Spleen (tissue), 11 donors: ENCODE measurements around the gene DOCK6. TPM values are rescaled to one million over a fixed set of nuclear protein-coding genes. Genes with fewer than 3 reads are reported as not detected.

Experiments used
- DNase-seq: peaks from one replicate; pipeline ENCODE4 v3.0.0-alpha.2; 2020
- H3K27ac ChIP-seq, 8 donors: fragments of 200-600 bp; sonication (generic) in 7 of 8; 1 replicate in 4 of 8; 2 replicates in 4 of 8; pipeline versions ENCODE4 v1.5.0 to v1.8.0; 2016 to 2021; ENCODE audit warnings: inconsistent platforms in 4 of 8, mild to moderate bottlenecking in 4 of 8, moderate library complexity in 1 of 8
- H3K27me3 ChIP-seq, 7 donors: fragments of 200-600 bp; sonication (generic) in 6 of 7; replicated peaks in 1 of 7; 1 replicate in 4 of 7; 2 replicates in 3 of 7; pipeline versions ENCODE4 v1.5.0 to v1.8.0; 2016 to 2021; ENCODE audit warnings: inconsistent platforms in 3 of 7, mild to moderate bottlenecking in 1 of 7
- H3K36me3 ChIP-seq, 6 donors: fragments of 200-600 bp; sonication (generic) in 5 of 6; 1 replicate in 4 of 6; 2 replicates in 2 of 6; pipeline versions ENCODE4 v1.5.0 to v1.8.0; 2016 to 2021; ENCODE audit warnings: inconsistent platforms in 2 of 6
- H3K4me1 ChIP-seq, 6 donors: fragments of 200-600 bp; sonication (generic) in 5 of 6; 1 replicate in 3 of 6; 2 replicates in 3 of 6; pipeline versions ENCODE4 v1.5.0 to v1.8.0; 2016 to 2021; ENCODE audit warnings: inconsistent platforms in 3 of 6
- H3K4me3 ChIP-seq, 8 donors: fragments of 200-600 bp; sonication (generic) in 7 of 8; 1 replicate in 4 of 8; 2 replicates in 4 of 8; pipeline versions ENCODE4 v1.5.0 to v1.8.0; 2016 to 2021; ENCODE audit warnings: inconsistent platforms in 4 of 8, mild to moderate bottlenecking in 4 of 8, moderate library complexity in 2 of 8
- H3K9me3 ChIP-seq, 8 donors: fragments of 200-600 bp; sonication (generic) in 7 of 8; 1 replicate in 4 of 8; 2 replicates in 4 of 8; pipeline versions ENCODE4 v1.5.0 to v1.8.0; 2016 to 2021; ENCODE audit warnings: inconsistent platforms in 4 of 8
- POLR2A ChIP-seq, 3 donors: fragments of 450-650 bp; IDR thresholded peaks; one replicate each; pipeline ENCODE4 v1.5.1; 2017; ENCODE audit warnings: antibody characterized with exemption in 3 of 3, mild to moderate bottlenecking in 1 of 3
- POLR2AphosphoS5 ChIP-seq, 3 donors: sonication (generic); formaldehyde crosslinking; IDR thresholded peaks; one replicate each; pipeline ENCODE4 v1.5.1; 2017; ENCODE audit warnings: antibody characterized with exemption in 3 of 3
- WGBS, 5 donors: extraction: QIAGEN DNeasy Blood & Tissue Kit in 3 of 5; methylation state at CpG; one replicate each; pipeline versions ENCODE4 v1.1.5 to v1.1.7; 2013 to 2018; 5-methylcytosine and 5-hydroxymethylcytosine counted together
- intact Hi-C: fragments of 100-400 bp; cut with DNase I; formaldehyde crosslinking; loops from one replicate; pipeline ENCODE4 v1.15.0; 2023; ENCODE audit warnings: low total_unique reads
- polyA plus RNA-seq, 3 donors: library from polyadenylated mRNA; stranded (reverse); fragments of 200-250 nt; gene quantifications; one replicate each; pipeline ENCODE4 v1.2.1, GENCODE V29; 2013
- total RNA-seq, 7 donors: library from RNA; depleted of rRNA in 3 of 7; stranded (reverse); fragments of >200 nt in 3 of 7; fragmentation: NEBNext Ultra II Directional in 4 of 7; extraction: Animal tissue kit (Norgen Biotek cat#: 25700) in 4 of 7; gene quantifications; one replicate each; pipeline versions ENCODE4 v1.1.0 to v1.2.1, GENCODE V29; 2016 to 2021
- TF ChIP-seq, protein P1 (sequence below), 11 experiments: fragments of 200-600 bp in 7 of 11; fragments of 450-650 bp in 4 of 11; sonication (generic) in 4 of 11; IDR thresholded peaks in 8 of 11; conservative IDR thresholded peaks in 3 of 11; 1 replicate in 7 of 11; 2 replicates in 4 of 11; pipeline versions ENCODE4 v1.4.0 to v1.8.0; 2016 to 2021; ENCODE audit warnings: antibody characterized with exemption in 11 of 11, inconsistent platforms in 4 of 11, mild to moderate bottlenecking in 1 of 11
- donor health status: healthy with polysubstance abuse.
- donor health status: DM: no; HTN: no; CAD: no; lungs with moderate emphysema.
- donor health status: DM: no; HTN: no; CAD: no.
- donor health status: Bipolar disorder and iron deficiency.
- donor health status: healthy.
- donor health status: DM: no; HTN: no; CAD: no.
- donor health status: DM: yes; HTN: yes; CAD: no.

DOCK6 gene
- total and polyA plus RNA-seq, 10 donors: 12.5 to 105 (median 47.7) TPM

DNA sequence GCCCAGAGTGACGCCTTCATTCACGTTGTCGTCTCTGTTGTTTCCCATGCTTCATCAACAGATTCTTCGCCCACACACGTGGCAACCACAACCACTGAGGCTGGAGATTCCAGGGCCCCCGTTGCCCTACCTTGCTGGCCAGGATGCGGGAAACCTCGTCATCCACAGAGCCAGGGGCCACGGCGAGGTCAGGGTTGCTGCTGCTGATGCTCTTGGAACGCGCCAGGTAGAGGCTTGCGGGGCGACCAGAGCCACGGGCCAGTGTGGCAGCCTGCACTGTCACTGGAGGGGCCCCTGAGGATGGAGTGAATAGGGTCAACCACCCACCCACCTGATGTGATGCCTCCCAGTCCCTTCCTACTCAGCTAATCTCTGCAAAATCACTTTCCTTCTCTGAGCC, 29.3 kb downstream of the DOCK6 start:
- TF ChIP-seq POLR2A (IDR thresholded peaks at IDR 0.05): no peak
- TF ChIP-seq, protein P1, sequence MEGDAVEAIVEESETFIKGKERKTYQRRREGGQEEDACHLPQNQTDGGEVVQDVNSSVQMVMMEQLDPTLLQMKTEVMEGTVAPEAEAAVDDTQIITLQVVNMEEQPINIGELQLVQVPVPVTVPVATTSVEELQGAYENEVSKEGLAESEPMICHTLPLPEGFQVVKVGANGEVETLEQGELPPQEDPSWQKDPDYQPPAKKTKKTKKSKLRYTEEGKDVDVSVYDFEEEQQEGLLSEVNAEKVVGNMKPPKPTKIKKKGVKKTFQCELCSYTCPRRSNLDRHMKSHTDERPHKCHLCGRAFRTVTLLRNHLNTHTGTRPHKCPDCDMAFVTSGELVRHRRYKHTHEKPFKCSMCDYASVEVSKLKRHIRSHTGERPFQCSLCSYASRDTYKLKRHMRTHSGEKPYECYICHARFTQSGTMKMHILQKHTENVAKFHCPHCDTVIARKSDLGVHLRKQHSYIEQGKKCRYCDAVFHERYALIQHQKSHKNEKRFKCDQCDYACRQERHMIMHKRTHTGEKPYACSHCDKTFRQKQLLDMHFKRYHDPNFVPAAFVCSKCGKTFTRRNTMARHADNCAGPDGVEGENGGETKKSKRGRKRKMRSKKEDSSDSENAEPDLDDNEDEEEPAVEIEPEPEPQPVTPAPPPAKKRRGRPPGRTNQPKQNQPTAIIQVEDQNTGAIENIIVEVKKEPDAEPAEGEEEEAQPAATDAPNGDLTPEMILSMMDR (IDR thresholded peaks at IDR 0.05 in 8 of 11, conservative IDR thresholded peaks at IDR 0.05 in 3 of 11): no peak
- no peak for TF ChIP-seq POLR2AphosphoS5 (IDR thresholded peaks at IDR 0.05)
- DNase-seq: no peak
- no peaks in the 10 kb centered on the region for H3K27me3 ChIP-seq
- intact Hi-C loops: no loop called here
- WGBS, 5 donors: 80 to 90% (median 85%) methylated on average over 12 to 15 of the region's 15 CpGs
- peaks cover 0 to 2% (median under 1%) of the 10 kb centered on the region in 8 donors for H3K9me3 ChIP-seq
- peaks cover 0 to 3% (median 0%) of the 10 kb centered on the region in 6 donors for H3K4me1 ChIP-seq
- peaks cover 0 to 68% (median 0%) of the 10 kb centered on the region in 6 donors for H3K36me3 ChIP-seq
- H3K27ac ChIP-seq: no peak overlapping the region
- no peak overlapping the region for H3K4me3 ChIP-seq

DNA sequence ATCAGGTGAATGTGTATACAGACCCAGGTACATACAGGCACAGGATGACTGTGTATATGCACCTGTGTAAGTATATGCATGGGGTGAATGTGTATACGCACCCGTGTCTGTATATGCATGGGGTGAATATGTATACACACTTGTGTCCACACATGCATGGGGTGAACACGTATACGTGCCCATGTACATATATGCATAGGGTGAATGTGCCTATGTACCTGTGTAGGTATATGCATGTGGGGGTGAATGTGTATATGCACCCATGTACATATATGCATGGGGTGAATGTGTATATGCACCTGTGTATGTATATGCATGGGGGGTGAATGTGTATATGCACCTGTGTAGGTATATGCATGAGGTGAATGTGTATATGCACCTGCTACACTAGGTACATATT, 29.8 kb downstream of the DOCK6 start:
- DNase-seq: no peak
- H3K9me3 ChIP-seq: no peaks in the 10 kb centered on the region
- no peak overlapping the region for H3K27ac ChIP-seq
- intact Hi-C loops: no loop called here
- peaks cover 0 to 63% (median 0%) of the 10 kb centered on the region in 6 donors for H3K36me3 ChIP-seq
- 88 to 95% (median 92%) methylated on average over 4 of the region's 4 CpGs for WGBS, 5 donors
- peaks cover 0 to 3% (median 0%) of the 10 kb centered on the region in 6 donors for H3K4me1 ChIP-seq
- H3K4me3 ChIP-seq: no peak overlapping the region
- TF ChIP-seq POLR2A (IDR thresholded peaks at IDR 0.05): no peak
- H3K27me3 ChIP-seq: no peaks in the 10 kb centered on the region

DNA sequence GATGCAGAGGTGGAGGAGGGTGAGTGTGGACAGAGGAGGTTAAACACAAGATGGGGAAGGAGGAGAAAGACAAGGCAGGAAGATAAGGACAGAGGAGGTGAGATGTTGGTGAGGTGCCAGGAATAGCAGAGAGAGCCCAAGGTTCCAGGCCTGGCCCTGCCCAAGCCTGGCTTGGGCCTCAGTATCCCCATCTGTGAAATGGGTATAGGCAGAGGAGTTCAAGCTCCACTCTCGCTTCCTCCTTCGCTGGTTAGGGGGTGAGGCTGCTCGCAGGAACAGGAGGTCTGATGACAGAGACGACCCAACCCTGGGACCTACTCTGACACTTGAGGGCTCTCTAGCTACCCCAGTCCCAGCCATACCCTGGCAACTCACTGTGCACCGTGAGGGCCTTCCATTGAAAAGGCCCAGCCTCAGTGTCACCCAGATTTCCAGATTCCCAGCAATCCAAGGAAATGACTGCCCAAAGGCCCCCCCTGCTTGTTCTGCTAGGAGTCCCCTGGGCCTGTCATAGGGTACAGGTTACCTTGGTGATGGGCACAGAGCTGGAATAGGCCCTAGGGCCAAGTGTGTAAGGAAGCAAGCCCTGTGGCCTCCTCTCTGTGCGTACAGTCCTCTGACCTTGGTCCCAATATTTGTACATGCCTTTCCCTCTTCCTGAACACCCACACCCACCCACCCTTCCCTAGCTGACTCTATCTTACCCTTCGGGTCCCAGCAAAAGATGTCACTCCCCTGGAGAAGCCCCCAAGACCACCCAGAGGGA, 31.5 kb downstream of the DOCK6 start:
- H3K4me3 ChIP-seq: no peak overlapping the region
- no peak for DNase-seq
- peaks cover 0 to 62% (median 3%) of the 10 kb centered on the region in 6 donors for H3K36me3 ChIP-seq
- WGBS, 5 donors: 73 to 88% (median 81%) methylated on average over 7 of the region's 7 CpGs
- H3K27me3 ChIP-seq: no peaks in the 10 kb centered on the region
- intact Hi-C loops: no loop called here
- H3K9me3 ChIP-seq: no peaks in the 10 kb centered on the region
- H3K4me1 ChIP-seq: peaks cover 0 to 3% (median 0%) of the 10 kb centered on the region in 6 donors
- TF ChIP-seq POLR2AphosphoS5 (IDR thresholded peaks at IDR 0.05) (no peak), POLR2A (IDR thresholded peaks at IDR 0.05) (no peak)
- TF ChIP-seq, protein P1 (IDR thresholded peaks at IDR 0.05 in 8 of 11, conservative IDR thresholded peaks at IDR 0.05 in 3 of 11): no peak
- H3K27ac ChIP-seq: no peak overlapping the region

DNA sequence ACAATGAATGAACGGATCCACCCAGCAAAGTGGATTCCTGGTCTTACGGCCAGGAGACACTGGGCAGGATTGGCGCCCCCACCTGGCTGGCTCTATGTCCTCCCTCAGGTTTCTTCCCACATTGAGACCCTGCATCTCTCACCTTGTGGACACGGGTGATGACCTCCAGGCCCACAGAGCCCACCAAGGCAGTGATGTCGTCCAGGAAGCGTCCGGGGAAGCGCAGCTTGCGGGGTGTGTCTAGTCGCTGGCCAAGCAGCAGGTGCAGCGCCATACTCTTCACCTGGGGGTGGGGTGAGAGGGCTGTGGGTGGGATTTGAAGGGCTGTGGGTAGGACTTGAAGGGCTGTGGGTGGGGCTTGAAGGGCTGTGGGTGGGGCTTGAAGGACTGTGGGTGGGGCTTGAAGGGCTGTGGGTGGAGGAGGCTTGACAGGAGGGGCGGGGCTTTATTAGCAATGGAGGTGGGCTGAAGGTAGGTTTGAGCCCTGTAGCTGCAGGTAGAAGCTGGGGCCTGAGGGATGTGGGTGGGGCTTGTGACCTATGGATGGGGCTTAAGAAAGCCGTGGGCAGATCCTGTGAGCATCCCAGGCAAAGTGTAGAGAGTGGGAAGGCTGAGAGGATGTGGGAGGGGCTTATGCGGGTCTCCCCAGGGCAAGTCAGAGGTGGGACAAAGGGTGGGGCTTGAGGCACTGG, 35.0 kb downstream of the DOCK6 start:
- Histone ChIP-seq H3K36me3 (peaks cover 0 to 76% (median 7%) of the 10 kb centered on the region in 6 donors), H3K9me3 (no peaks in the 10 kb centered on the region), H3K27me3 (no peaks in the 10 kb centered on the region), H3K27ac (no peak overlapping the region), H3K4me1 (no peaks in the 10 kb centered on the region), H3K4me3 (no peak overlapping the region)
- TF ChIP-seq, protein P1 (IDR thresholded peaks at IDR 0.05 in 8 of 11, conservative IDR thresholded peaks at IDR 0.05 in 3 of 11): no peak
- TF ChIP-seq POLR2AphosphoS5 (IDR thresholded peaks at IDR 0.05): no peak
- no peak for TF ChIP-seq POLR2A (IDR thresholded peaks at IDR 0.05)
- intact Hi-C loops: no loop called here
- no peak for DNase-seq
- WGBS, 5 donors: 87 to 93% (median 92%) methylated on average over 14 of the region's 14 CpGs
